ENCODE measurements around the gene ENPP7.

- no peak for TF ChIP-seq POLR2AphosphoS5 (IDR thresholded peaks at IDR 0.05; ENCODE audit: low read depth, low read length)
- TF ChIP-seq POLR2A (IDR thresholded peaks at IDR 0.05; ENCODE audit: low read depth, low read length): no peak
- no peak for TF ChIP-seq SPI1 (IDR thresholded peaks at IDR 0.05; ENCODE audit: low read depth, low read length)
- TF ChIP-seq TAF1 (IDR thresholded peaks at IDR 0.05; ENCODE audit: low read depth, low read length): no peak
These were observed 28.1 kb upstream of the ENPP7 start for GRCh38 chr17:79702550-79703236.

Measured in GM12891 (cell line).